Activated CD4-positive, CD25-positive, alpha-beta regulatory T cell treated with anti-CD3 and anti-CD28 coated beads, Interleukin-2, amount 50 U/mL, for 24 hours (primary cell): ENCODE results near the gene STAT3.
"Not testable (repeated sequence)": the region's sequence is repeated elsewhere in the genome, so short reads cannot be mapped to it uniquely, and the experiment has no call there.

Experiments
- ATAC-seq, 2 donors: fragments of 150-1000 bp; cut with Tn5 transposase; one replicate each; pipeline ENCODE4 v1.10.0; 2021; ENCODE audit warnings: mild to moderate bottlenecking in 1 of 2, moderate library complexity in 1 of 2

STAT3 gene

GRCh38 chr17:42408061-42408460 is 19.8 kb upstream of the STAT3 start:
- no peak for ATAC-seq

GRCh38 chr17:42407289-42407836 is 19.1 kb upstream of the STAT3 start:
- peak; percentile 87 to 91 for ATAC-seq

DNA sequence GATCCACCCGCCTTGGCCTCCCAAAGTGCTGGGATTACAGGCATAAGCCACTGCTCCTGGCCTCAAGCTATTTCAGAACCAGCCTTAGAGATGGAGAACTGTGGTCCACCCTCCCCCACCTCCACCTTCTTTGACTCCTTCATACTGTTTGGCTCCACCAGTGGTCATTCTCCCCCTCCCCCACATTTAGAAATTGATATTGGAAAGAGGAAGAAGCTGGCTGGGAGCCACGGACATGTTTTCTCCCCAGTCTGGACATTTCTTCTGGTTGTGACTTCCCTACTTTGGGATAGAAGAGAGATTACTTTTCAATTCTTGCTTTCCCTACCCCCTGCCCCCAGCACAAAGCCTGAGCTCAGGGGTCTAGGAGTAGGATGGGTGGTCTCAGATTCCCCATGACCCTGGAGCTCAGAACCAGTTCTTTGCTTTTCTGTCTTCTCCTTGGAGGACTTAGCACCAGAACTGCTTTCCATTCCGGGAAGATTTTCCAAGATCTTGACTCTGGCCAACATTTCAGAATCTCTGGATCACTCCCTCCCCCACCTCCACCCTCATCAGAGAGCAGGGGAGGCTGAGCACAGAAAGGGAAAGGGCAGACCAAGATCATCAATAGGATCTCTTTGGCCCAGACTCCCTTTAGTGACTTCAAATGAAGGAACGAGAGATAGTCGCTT is 18.5 kb upstream of the STAT3 start:
- no peak for ATAC-seq

DNA sequence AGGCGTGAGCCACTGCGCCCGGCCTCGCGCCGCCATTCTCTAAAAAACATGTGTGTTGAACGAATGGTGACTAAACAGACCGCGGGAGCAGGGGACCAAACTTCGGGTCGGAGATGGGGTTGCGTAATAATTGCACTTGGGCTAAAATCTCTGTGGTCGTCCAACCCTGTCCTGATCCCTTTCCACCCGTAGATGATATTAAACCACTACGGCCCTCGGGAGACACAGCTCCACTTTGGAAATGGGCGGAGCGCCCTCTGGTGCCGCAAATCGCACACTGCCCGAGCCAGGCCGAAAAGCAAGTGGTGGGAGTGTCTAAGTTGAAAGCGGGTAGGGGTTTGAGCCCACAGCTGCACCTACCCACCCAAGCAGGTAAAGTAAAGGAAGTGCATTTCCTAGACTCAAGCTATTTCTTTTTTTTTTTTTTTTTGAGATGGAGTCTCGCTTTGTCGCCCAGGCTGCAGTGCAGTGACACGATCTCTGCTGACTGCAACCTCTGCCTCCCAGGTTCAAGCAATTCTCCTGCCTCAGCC is 17.8 kb upstream of the STAT3 start:
- ATAC-seq, result peak; percentile 78

DNA sequence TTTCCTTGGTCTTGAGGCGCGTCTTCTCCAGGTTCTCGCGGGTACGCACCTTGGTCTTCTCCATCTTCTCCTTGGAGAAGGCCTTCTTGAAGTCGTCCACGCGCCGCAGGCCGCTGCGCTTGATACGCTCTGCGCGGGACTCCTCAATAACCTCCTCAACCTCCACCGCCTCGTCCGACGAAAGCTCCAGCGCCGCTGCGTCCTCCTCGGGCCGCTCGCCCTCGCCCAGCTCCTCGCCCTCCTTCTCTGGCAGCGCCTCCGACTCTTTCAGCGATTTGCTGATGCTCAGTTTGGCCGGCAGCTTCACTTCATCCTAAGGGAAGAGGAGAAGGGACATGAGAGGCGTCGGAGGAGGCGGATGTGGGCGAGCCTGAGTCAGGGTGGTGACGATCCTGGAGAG is 16.8 kb upstream of the STAT3 start:
- ATAC-seq, result no peak

DNA sequence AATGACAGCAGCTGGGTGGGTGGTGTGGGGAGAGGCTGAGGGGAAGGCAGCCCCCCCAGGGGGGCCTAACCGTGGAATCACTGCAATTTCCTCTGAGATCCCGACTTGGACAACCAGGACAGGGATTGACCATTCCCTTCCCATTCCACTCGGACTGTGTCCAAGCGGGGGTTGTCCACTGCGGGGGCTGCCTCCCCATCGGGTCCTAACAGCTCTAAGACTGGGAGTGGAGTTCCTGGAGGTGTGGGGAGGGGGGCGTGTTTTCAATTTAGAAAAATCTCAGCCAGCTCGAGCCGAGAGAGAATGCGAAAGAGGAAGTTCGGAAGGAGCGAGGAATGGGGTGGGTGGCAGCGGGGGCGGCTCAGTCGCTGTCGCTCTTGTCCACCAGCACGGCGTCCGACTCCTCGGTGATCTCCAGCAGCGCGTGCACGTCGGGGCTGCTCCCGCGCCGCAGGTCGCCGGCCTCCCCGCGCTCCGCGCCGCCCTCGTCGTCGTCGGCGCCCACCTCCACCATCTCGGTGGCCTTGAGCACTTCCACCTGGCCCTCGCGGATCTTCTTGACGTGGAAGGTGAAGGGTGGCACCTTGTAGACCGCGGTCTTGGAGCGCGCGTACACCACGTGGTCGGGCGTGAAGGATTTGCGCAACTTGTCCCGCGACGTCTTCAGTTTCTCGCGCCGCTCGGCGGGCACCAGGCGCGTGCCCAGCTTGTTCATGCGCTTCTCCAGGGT is 16.2 kb upstream of the STAT3 start:
- no peak for ATAC-seq

GRCh38 chr17:42403150-42403549 is 14.9 kb upstream of the STAT3 start:
- ATAC-seq, result peak; percentile 34 to 42

- no peak for ATAC-seq
Measured at GRCh38 chr17:42402117-42402516, 13.9 kb upstream of the STAT3 start.

GRCh38 chr17:42400844-42401375 is 12.7 kb upstream of the STAT3 start:
- not testable (repeated sequence) for ATAC-seq

DNA sequence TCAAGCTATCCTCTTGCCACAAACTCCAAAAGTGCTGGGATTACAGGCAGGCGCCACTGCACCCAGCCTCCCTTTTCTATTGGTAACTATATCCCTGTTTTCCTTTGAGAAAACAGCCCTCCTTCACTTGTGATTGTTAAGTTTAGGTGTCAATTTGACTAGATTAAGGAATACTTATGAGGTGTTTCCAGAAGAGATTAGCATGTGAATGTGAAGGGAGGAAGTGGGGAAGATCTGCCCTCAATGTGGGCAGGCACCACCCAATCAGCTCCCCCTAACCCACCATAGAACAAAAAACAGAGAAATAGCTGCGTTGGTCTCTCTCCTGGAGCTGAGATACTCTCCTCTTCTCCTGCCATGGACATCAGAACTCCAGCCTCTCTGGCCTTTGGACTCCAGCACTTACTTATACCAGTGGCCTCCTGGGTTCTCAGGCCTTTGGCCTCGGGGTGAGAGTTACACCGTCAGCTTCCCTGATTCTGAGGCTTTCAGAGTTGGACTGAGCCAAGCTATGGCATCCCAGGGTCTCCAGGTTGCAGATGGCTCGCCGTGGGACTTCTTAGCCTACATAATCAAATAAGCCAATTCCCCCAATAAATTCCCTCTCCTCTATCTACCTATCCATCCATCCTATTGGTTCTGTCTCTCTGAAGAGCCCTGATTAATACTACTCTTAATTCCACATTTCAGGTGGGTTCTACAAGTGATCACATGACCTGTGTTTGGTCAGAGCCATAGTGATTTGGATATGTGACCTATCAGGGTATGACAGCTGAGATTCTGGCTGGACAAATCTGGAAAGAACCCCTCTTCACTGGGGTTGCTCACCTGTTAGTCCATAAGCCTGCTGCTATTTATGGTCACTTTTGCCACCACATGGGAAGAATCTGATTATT is 12.0 kb upstream of the STAT3 start:
- no peak for ATAC-seq

GRCh38 chr17:42399121-42399520 is 10.9 kb upstream of the STAT3 start:
- no peak for ATAC-seq

GRCh38 chr17:42395601-42396000 is 7.4 kb upstream of the STAT3 start:
- ATAC-seq, result not testable (repeated sequence)

DNA sequence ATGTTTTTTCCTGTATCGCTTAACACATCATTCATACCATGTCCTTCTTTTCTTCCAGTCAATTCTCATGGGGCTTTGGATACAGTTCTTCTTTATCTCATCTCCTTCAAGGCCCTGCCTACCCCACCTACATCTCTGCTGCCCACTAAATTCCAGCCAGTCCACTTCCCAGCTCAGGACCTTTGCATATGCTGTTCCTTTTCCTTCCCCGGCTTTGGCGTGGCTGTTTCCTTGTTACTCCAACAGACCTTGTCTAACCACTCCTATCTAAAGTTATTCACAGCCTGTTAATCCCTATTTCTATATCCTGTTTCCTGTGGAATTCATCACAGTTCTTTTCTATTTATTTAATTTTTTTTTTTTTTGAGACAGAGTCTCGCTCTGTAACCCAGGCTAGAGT is 6.6 kb upstream of the STAT3 start:
- no peak for ATAC-seq

DNA sequence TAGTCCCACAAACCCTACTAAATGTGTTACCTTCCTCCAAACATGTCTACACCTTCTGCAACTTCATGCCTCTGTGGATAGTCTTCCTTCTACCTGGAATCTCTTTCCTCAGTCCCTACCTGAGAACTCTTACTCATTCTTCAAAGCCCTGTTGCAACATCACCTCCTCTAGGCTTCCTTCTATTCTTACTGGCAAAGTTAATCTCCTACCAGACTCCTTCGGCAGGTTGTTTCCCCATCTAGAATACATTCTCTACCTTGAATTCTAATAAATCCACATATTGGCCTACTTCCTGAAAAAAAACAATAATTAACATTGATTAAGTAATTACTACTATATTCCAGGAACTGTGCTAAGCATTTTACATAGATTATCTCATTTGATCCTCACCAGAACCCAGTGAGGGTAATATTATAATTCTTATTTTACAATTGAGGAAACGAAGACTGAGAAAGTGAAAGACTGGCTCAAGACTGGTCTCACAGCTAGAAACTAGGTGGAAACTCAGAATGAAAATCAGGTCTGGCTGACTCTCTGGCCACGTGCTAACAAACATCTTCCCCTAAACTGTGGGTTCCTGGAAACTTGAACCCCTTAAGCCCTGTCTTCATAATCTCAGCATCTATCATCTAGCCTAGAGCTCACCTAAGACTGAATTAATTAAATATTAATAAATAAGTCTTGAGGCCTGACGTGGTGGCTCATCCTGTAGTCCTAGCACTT is 4.6 kb upstream of the STAT3 start:
- no peak for ATAC-seq

DNA sequence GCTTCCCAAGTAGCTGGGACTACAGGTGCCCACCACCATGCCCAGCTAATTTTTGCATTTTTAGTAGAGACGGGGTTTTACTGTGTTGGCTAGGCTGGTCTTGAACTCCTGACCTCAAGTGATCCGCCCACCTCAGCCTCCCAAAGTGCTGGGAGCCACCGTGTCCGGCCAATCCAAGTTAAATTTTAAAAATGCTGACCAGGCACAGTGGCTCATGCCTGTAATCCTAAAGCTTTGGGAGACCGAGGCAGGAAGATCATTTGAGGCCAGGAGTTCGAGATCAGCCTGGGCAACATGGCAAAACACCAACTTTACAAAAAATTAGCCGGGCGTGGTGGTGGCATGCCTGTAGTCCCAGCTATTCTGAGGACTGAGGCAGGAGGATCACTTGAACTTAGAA is 3.2 kb upstream of the STAT3 start:
- not testable (repeated sequence) for ATAC-seq

GRCh38 chr17:42389899-42390298 is 1.7 kb upstream of the STAT3 start:
- ATAC-seq, result no peak

GRCh38 chr17:42389135-42389417 is 834 bp upstream of the STAT3 start:
- ATAC-seq, result peak; percentile 81 to 82

GRCh38 chr17:42387661-42388380 is 421 bp downstream of the STAT3 start:
- ATAC-seq, result no peak

DNA sequence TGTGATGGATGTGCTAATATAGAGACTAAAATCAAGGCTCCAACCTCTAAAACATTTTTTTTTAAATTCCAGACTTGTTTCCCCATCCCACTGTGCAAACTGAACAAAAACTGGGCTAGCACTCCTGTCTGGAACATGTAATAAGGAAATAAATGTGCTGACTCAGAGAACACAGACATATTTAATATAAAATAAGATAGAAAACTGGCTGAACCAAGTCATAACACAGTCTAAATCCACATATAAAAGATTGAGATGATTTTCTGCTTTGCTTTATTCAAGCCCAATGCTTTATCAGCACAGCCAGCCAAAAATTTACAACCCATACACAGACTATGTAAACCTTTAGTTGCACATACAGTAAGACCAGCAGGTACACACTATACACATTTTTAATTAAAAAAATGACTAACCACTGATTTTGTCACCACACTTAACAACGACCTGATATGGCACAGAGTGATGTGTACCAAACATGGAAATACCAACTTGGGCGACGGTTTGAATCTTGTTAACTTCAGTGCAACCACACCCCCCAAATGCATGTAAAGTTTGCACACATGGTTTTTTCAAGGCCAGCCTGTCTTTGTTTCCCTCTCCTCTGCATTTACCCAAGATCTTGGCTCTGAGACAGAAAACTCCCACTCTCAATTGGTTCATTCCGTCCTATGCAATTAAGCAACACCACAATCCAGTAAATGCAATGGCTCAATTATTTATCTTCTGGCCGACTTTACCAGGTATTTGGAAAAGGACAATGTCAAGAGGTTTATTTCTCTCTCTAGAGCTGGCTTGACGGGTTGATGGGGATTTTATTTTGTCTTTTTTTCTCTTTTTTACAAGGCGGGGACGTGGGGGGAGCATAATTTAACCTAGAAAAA is 1.2 kb downstream of the STAT3 start:
- no peak for ATAC-seq

- ATAC-seq, result no peak
Measured at GRCh38 chr17:42381898-42382297, 6.3 kb downstream of the STAT3 start.
